GM12892 (cell line): ENCODE results near the gene EPHB4.

Experiments used
- POLR2A ChIP-seq: IDR thresholded peaks from 2 replicates; pipeline ENCODE4 v1.6.1; 2011; ENCODE audit warnings: low read depth, low read length, control low read depth
- TAF1 ChIP-seq: IDR thresholded peaks from 2 replicates; pipeline ENCODE4 v1.6.1; 2011; ENCODE audit warnings: low read depth, mild to moderate bottlenecking, control low read depth, low read length, borderline replicate concordance

DNA sequence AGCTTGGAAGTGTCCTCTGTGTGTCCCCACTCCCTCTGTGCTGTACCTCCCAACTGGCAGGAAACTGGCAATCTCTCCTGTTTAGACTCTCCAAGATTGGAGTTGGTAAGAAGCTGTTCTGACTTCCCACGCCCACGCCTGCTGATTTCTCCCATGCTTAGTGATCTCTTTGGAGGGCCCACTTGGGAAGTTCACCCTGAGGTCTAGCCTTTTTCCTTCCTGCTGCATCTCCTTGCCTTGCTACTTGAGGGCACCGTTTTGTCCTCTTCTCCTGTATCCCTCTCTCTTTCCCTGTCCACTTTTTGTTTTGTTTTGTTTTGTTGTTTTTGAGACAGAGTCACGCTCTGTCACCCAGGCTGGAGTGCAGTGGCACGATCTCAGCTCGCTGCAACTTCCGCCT, 58.5 kb downstream of the EPHB4 start:
- TF ChIP-seq TAF1 (no peak), POLR2A (no peak)
